PC-9 (cell line): ENCODE data around the gene FBXO24.

Experiments used
- CTCF ChIP-seq: fragments of 200-600 bp; sonication (generic); conservative IDR thresholded peaks from 2 replicates; pipeline ENCODE4 v1.6.1; 2017; ENCODE audit warnings: mixed run types, antibody characterized with exemption, mild to moderate bottlenecking, moderate library complexity
- EZH2 ChIP-seq: fragments of 200-600 bp; sonication (generic); IDR thresholded peaks from 2 replicates; pipeline ENCODE4 v1.8.0; 2017; ENCODE audit warnings: antibody characterized with exemption, low read depth

- peak; percentile 72; the same call in 1 of the 2 replicates for TF ChIP-seq CTCF
- no peak for TF ChIP-seq EZH2
Observed at GRCh38 chr7:100604028-100604975, 18.2 kb downstream of the FBXO24 start.
